ENCODE results near the gene SND1. TPM values are rescaled to one million over a fixed set of nuclear protein-coding genes. Genes with fewer than 3 reads are reported as not detected.

SND1 gene
- total RNA-seq, 1 experiment from 2014 or later, result 274 TPM

DNA sequence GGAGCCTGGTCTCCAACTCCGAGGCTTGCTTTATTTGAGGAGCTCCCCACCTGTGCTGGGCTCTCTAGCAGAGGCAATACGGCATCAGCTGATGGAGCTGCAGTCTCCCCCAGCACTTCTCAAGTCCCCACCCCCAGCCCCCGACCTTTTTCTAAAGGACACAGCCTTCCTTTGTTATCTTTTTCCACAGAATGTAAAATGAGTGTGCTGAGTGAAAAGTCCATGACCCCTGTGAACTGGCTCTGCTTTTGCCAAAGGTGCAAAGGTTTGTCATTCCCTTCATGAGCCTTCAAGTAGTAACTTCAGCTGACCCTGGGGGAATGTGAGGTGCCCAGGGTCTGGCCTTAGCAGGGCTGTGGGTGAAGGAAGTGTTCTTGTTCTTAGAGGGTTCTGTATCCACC lies 353.8 kb downstream of the SND1 start:
- peaks cover 12% of the 10 kb centered on the region for H3K4me1 Mint-ChIP-seq (ENCODE audit: low read depth, unreplicated experiment)
- no peak overlapping the region for H3K4me3 ChIP-seq (ENCODE audit: low read depth, low read length)
- H3K36me3 ChIP-seq (ENCODE audit: control insufficient read depth, insufficient read depth, low read length), result peaks cover 1% of the 10 kb centered on the region; the same call in 1 of the 2 replicates
- H3K4me1 ChIP-seq, result peaks cover 20% of the 10 kb centered on the region
- peak in 1 of 2 experiments; percentile 7 for DNase-seq
- H3K27ac Mint-ChIP-seq (ENCODE audit: unreplicated experiment), result peak overlapping the region; percentile 37
- intact Hi-C loops (cut with micrococcal nuclease; ENCODE audit: unreplicated experiment), result no loop called here
- BruUV-seq (replicated peaks), result no TSS peak
- H3K4me3 Mint-ChIP-seq (ENCODE audit: unreplicated experiment), result no peak overlapping the region
- CTCF ChIA-PET, result interaction anchor here (0.7 kb wide), 1 partner anchor 222 kb away, joined by 4 read pairs; no protein-coding TSS in a partner anchor
- no peaks in the 10 kb centered on the region for H3K9me3 ChIP-seq
- H3K27me3 ChIP-seq (replicated peaks; ENCODE audit: control insufficient read depth, insufficient read depth, low read length), result no peaks in the 10 kb centered on the region
- POLR2A ChIA-PET, result no interaction called here
- no peaks in the 10 kb centered on the region for H3K27me3 Mint-ChIP-seq (ENCODE audit: insufficient read depth, unreplicated experiment)
- H3K36me3 Mint-ChIP-seq (ENCODE audit: insufficient read depth, unreplicated experiment), result peaks cover 90% of the 10 kb centered on the region
- TF ChIP-seq, protein P1, sequence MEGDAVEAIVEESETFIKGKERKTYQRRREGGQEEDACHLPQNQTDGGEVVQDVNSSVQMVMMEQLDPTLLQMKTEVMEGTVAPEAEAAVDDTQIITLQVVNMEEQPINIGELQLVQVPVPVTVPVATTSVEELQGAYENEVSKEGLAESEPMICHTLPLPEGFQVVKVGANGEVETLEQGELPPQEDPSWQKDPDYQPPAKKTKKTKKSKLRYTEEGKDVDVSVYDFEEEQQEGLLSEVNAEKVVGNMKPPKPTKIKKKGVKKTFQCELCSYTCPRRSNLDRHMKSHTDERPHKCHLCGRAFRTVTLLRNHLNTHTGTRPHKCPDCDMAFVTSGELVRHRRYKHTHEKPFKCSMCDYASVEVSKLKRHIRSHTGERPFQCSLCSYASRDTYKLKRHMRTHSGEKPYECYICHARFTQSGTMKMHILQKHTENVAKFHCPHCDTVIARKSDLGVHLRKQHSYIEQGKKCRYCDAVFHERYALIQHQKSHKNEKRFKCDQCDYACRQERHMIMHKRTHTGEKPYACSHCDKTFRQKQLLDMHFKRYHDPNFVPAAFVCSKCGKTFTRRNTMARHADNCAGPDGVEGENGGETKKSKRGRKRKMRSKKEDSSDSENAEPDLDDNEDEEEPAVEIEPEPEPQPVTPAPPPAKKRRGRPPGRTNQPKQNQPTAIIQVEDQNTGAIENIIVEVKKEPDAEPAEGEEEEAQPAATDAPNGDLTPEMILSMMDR (IDR thresholded peaks at IDR 0.05; ENCODE audit: insufficient read depth in 1 of 2, low read depth in 1 of 2, low read length in 1 of 2, severe bottlenecking in 1 of 2, unreplicated experiment in 1 of 2), result no peak
- H3K9me3 Mint-ChIP-seq (ENCODE audit: unreplicated experiment), result no peaks in the 10 kb centered on the region

DNA sequence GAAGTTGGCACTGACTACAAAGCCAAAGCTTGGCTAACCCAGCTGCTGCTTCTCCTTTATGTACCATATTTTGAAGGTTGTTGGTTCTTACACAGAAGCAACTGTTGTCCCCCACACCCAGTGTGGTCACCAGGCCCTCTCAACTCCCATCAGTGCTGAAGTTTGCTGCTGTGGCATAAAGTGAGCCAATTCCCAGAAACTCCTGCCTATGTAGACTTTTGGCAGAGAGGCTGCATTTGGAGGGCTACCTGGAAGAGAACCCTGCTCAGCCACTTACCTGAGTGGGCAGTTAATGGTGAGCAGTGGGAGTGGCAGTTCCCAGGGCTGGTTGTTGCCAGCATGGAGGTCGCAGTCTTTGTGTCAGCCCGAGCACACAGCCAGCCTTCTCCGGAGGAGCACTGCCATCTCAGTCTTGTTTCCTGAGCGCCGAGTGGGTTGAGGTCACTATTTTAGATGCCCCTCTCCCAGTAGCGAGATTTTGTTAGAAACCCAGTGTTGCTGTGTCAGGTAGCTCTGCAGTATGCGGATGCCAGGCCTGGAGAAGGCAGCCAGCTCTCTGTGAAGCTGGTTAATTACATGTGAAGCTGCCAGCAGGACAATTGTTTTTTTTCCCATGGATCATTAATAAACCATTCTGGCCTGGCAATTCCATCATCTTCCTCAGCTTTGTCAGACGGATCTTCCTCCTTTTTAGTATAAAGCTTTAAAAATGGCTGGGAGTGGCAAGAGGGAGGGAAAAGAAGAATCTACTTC lies 354.7 kb downstream of the SND1 start:
- no peaks in the 10 kb centered on the region for H3K27me3 Mint-ChIP-seq (ENCODE audit: insufficient read depth, unreplicated experiment)
- ChIA-PET CTCF (no interaction called here), POLR2A (no interaction called here)

GRCh38 chr7:128007303-128007680 lies 355.3 kb downstream of the SND1 start:
- Histone ChIP-seq H3K27me3 (replicated peaks; ENCODE audit: control insufficient read depth, insufficient read depth, low read length) (no peaks in the 10 kb centered on the region), H3K36me3 (ENCODE audit: control insufficient read depth, insufficient read depth, low read length) (peaks cover 2% of the 10 kb centered on the region), H3K9me3 (no peaks in the 10 kb centered on the region), H3K4me1 (peaks cover 20% of the 10 kb centered on the region), H3K4me3 (ENCODE audit: low read depth, low read length) (no peak overlapping the region)
- CTCF ChIA-PET, result no interaction called here
- POLR2A ChIA-PET, result no interaction called here
- Mint-ChIP-seq H3K4me3 (ENCODE audit: unreplicated experiment) (no peak overlapping the region), H3K27me3 (ENCODE audit: insufficient read depth, unreplicated experiment) (no peaks in the 10 kb centered on the region), H3K9me3 (ENCODE audit: unreplicated experiment) (no peaks in the 10 kb centered on the region), H3K4me1 (ENCODE audit: low read depth, unreplicated experiment) (peaks cover 12% of the 10 kb centered on the region), H3K27ac (ENCODE audit: unreplicated experiment) (no peak overlapping the region), H3K36me3 (ENCODE audit: insufficient read depth, unreplicated experiment) (peaks cover 82% of the 10 kb centered on the region)
- TF ChIP-seq, protein P1 (IDR thresholded peaks at IDR 0.05; ENCODE audit: insufficient read depth in 1 of 2, low read depth in 1 of 2, low read length in 1 of 2, severe bottlenecking in 1 of 2, unreplicated experiment in 1 of 2), result no peak
- intact Hi-C loops (cut with micrococcal nuclease; ENCODE audit: unreplicated experiment), result no loop called here
- no peak for DNase-seq
- no TSS peak for BruUV-seq (replicated peaks)

More for the DNA sequence above, 354.7 kb downstream of the SND1 start:
- Mint-ChIP-seq H3K27ac (ENCODE audit: unreplicated experiment) (no peak overlapping the region), H3K4me1 (ENCODE audit: low read depth, unreplicated experiment) (peaks cover 12% of the 10 kb centered on the region), H3K9me3 (ENCODE audit: unreplicated experiment) (no peaks in the 10 kb centered on the region), H3K4me3 (ENCODE audit: unreplicated experiment) (no peak overlapping the region), H3K36me3 (ENCODE audit: insufficient read depth, unreplicated experiment) (peaks cover 82% of the 10 kb centered on the region)
- DNase-seq, result no peak
- peaks cover 20% of the 10 kb centered on the region for H3K4me1 ChIP-seq
- intact Hi-C loops (cut with micrococcal nuclease; ENCODE audit: unreplicated experiment), result no loop called here
- BruUV-seq (replicated peaks), result no TSS peak
- peaks cover 1% of the 10 kb centered on the region; the same call in 1 of the 2 replicates for H3K36me3 ChIP-seq (ENCODE audit: control insufficient read depth, insufficient read depth, low read length)
- H3K9me3 ChIP-seq, result no peaks in the 10 kb centered on the region
- H3K4me3 ChIP-seq (ENCODE audit: low read depth, low read length), result no peak overlapping the region
- TF ChIP-seq, protein P1 (IDR thresholded peaks at IDR 0.05; ENCODE audit: insufficient read depth in 1 of 2, low read depth in 1 of 2, low read length in 1 of 2, severe bottlenecking in 1 of 2, unreplicated experiment in 1 of 2), result no peak
- H3K27me3 ChIP-seq (replicated peaks; ENCODE audit: control insufficient read depth, insufficient read depth, low read length), result no peaks in the 10 kb centered on the region
